HG03064 (cell line): Measurements from ENCODE around the gene PHF21A.
A peak's percentile ranks its signal among the peaks of the same experiment; 100 is the strongest.

Experiments
- ATAC-seq: cut with Tn5 transposase; IDR thresholded peaks from one replicate; pipeline ENCODE4 v1.9.1; 2021; ENCODE audit warnings: low read depth; ENCODE audit not compliant: unreplicated experiment

PHF21A gene

DNA sequence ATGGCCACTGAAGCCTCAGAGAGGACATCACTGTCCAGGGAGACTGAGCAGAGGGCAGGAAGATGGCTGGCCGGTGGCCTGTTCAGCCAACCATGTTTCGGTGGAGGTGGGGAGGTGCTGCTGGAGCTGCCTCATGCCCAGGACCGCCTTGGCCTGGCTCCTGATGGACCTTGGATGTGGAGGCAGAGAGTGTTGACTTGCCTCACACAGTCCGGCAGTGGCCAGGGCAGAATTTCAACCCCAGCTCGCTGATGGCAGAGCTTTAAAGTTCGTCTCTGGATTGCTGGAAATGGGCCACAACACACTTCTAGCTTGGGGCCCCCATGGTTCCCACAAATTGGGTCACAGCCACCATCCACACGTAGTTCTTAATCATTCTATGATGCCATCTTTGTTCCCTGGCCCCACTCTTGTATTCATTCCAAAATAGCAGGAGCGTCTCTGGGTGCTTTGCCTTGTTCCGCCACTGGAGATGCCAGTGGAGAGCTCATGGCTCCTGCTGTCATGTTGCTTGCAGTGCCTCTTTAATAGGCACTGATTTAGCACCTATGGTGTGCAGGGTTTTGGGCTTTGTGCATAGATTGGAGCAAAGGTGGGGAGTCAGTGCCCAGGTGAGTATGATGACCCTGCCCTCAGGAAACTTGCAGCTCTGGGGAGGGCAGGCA is 230.2 kb downstream of the PHF21A start:
- no peak for ATAC-seq

DNA sequence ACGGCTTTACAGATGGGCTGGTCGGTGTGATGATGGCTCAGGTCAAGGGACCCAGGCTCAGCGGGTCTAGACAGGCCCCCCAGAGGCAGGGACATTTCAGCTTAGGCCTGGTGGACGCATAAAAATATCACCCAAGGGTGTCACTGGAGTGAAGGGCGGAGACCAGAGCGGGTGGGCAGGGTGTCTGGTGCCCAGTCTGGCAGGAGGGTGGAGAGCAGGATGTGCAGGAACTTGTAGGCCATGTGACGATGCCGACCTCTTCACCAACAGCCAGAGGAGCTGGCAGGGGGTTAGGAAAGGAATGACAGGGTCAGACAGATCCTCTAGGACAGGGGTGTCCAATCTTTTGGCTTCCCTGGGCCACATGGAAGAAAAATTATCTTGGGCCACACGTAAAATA is 231.3 kb downstream of the PHF21A start:
- ATAC-seq: no peak

DNA sequence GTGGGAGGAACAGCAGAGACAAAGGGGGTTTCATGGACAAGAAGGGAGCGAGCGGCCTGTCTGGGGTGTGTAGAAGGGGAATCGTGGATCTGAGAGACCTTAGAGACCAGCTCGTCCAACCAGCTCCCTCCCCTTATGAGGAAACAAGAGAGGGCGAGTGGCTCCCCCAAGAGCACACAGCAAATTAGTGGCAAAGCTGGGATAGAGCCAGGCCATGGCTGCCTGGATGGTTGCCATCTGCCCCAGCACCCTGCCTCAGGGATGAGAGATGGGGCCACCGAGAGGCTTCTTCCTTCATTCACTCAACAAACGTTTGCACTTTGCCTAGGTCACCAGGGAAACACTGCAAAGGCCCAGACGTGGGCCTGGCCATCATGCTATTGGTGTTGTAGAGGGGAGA is 231.7 kb downstream of the PHF21A start:
- no peak for ATAC-seq

DNA sequence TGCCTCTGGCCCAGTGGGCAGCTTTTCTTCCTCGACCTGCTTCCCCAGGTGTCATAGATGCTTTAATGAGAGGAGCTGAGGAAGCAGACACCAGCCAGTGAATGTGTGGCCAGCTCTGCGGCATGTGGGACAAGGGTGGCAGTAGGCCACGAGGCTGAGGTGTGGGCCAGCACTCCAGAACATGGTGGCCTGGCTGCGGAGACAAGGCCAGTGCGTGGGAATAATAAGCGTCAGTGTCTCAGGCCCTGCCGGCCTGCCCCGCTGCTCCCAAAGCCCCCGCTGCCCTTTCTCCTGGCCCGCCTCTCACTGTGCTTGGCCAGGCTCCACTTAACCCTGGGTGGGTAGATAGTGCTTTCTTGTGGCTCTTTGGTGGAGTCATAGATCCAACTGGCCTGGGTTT is 233.7 kb downstream of the PHF21A start:
- ATAC-seq: no peak

DNA sequence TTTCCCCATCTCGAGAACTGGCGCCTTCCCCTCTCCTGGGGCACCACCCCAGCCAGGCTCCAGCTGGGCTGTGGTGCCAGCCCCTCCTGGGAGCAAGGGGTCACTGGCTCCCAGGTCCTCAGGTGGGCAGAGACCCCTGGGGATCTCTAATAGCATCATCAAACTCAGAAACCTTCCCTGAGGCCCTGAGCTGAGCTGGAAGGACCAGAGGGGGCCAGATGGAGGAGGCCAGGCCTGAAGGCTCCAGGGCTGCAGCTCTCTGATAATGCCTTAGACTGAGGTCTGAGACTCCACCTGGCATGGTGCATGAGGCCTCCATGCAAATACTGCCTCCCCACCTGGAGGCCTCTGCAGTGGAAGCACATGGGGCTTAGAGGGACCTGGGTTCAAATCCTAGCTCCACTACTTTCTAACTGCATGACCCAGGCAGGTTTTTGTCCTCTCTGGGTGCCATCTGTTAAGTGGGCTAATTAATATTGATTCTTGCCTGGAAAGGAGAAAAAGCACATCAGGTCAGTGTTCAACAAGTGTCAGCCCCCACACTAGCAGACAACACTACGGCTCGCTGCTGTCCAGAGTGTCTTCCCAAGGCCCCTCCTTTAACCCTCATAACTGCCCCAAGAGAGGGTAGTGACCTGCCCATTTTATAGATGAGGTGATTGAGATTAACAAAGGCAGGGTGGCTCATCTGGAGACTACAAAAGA is 234.3 kb downstream of the PHF21A start:
- no peak for ATAC-seq

DNA sequence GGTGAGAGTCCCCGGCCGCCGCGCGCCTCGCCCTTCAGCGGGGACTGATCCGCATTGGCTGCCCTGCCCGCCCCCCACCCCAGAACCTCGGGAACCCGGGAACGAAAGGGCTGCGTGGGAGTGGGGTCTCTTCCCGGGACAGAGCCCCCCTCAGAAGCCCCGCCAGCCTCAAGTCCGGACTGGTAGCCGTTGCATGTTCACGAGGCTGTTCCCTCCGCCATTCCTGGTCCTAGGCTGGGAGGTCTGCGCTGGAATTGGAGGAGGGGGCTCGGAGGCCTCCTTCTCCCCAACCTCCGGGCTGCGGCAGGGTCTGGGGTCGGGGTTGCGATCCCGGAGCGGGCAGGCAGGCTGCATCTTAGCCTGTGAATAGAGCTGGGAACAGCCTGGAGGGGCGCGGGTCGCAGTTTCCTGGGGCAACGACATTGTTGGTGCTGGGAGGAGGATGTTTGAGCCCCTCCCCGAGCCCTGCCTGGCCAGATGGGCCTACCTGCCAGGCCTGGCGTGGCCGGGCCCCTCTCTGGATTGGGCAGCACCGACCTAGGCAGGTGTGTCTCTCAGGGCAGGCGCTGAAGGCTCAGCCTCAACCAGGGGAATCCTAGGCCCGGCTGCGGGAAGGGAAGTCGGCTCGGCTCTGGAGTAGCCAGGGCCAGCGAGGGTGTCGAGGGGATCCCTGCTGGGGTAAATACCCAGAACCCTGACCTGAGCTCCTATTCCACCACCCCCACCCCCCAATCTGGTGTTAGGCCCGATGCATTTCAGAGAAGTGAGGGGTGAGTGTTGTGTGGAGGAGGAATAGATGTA is 235.1 kb downstream of the PHF21A start:
- no peak for ATAC-seq

DNA sequence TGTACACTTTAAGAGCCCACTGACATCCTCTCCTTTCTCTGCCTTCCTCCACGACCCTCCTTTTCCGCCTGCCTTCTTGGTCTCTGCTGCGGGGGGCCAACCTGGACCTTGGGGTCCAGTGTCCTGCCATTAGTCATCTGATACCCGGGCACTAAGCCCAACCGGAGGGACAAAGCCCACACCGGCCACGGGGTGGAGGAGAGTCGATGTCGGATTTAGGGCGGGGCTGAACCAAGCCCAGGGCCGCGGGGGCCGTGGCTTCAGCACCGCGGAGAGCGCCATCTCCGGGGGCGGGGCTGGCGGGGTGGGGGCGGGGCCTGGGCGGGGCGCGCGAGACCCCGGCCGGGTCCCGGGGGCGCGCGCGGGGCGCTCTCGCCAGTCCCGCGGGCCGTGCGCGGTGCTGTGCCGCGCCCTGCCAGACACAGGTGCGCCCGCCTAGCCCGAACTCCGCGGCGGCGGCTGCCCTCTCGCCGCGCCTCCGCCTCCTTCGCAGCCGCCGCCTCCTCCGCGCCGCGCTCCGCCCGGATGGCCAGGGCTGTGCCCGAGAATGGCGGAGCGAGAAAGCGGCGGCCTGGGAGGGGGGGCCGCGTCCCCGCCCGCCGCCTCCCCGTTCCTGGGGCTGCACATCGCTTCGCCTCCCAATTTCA is 235.9 kb downstream of the PHF21A start, which contains the start of gene MAPK8IP1:
TSS of gene MAPK8IP1 (plus strand) at position 378 of the 647 bp plus-strand sequence. CDS start at position 548, 170 bp downstream.
- peak; percentile 63 for ATAC-seq

DNA sequence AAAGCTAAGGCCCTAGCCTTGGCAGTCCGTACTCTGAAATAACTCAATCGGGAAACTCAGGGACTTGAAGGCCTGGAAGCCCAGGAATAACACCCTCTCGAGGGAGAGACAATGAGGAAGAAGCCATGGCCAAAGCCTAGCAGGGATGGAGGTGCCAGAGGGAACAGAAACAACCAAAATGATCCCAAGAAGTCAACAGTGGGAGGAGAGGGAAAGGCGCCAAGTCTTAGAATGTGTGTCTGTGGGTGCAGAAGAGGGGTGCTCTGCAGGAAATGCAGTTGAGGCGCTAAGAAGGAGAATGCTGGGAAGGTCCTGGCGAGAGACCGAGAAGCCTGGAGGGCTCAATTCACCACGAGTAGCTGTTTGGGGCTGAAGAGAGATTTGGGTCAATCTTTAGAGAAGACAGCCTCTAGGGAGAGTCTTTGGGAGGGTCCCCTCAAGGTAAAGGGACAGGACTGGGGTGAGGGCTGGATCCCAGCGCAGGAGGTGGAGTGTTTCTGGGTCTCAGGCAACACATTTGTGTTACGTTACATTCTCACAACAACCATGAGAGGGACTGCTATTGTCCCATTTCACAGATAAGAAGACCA is 236.6 kb downstream of the PHF21A start:
- ATAC-seq: no peak
